ENCODE results near the gene BLOC1S1.
"Not testable (repeated sequence)": the region's sequence is repeated elsewhere in the genome, so short reads cannot be mapped to it uniquely, and the experiment has no call there.

BLOC1S1 gene

GRCh38 chr12:55745361-55746173 lies 29.7 kb downstream of the BLOC1S1 start:
- DNase-seq (ENCODE audit: low read depth in 2 of 2), result no peak

DNA sequence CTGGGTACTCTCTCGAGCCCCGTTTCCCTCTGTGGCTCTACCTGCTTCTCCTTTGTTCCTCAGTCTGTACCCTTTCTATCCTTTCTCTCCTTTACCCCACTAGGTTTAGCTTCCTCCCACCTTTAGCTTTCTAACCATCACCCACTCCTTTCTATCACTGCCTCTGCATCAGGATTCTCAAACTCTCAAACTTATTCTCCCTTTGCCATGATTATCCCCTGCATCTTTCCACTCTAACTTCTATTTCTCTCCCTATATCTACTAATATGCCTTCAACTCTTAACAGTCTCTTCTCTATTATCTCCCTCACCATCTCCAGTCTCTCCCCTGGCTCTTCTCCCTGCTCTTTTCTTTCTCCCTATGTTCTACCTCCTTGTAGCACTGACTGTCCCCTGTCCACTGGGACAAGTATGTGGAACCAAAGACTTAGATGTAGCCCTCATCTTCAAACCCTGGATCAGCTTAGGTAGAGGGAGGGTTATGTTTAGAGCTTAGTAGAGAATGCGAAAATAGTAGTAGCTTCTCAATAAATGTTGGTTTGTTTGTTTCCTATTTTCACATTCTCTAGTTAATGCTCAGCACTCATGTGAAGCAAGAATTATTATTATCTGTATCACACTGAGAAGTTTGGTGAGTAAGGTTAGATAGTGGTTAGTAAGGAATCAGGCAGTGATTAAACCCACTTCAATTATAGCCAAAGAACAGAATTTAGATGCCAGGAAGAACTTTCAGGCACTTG lies 30.5 kb downstream of the BLOC1S1 start:
- no peak for DNase-seq (ENCODE audit: low read depth in 2 of 2)

DNA sequence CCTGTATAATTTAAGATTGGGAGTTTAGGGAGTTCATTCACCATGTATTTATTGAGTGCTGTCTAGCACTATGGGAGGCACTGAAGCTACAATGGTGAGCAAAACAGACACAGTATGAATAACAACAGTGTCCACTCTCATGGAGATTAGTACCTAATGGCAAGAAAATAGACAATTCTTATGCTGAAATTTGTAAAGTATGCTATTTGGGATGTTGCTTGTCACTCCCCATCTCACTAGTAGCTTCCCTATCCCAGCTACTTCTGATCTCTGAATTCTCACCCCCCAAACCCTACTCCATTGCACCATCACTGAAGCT lies 31.0 kb downstream of the BLOC1S1 start:
- no peak for DNase-seq (ENCODE audit: low read depth in 2 of 2)

- no peak for DNase-seq (ENCODE audit: low read depth in 2 of 2)
Observed at GRCh38 chr12:55748230-55748993, 32.6 kb downstream of the BLOC1S1 start.

DNA sequence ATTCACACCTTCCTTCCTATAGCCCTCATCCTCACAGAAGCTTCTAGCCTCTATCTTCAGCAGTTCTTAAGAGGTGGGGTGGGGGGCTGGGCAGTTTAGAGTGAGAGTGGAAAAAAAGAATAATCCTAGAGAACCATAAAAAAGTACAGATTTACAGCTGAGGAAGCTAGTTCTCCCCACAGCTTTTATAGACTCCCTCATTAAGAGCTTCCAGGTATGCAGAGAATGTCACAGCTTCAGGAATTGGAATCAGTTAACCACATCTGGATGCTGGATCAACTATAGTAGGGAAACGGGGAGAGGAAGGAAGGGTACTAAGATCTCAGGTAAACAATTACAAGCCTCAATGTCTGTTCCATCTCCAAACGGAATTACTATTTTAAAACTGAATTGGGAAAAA lies 39.4 kb downstream of the BLOC1S1 start:
- no peak for DNase-seq (ENCODE audit: low read depth in 2 of 2)

GRCh38 chr12:55757701-55758100 lies 41.9 kb downstream of the BLOC1S1 start:
- no peak for DNase-seq (ENCODE audit: low read depth in 2 of 2)

- DNase-seq (ENCODE audit: low read depth in 2 of 2), result not testable (repeated sequence)
Observed at GRCh38 chr12:55758575-55758974, 42.7 kb downstream of the BLOC1S1 start.

DNA sequence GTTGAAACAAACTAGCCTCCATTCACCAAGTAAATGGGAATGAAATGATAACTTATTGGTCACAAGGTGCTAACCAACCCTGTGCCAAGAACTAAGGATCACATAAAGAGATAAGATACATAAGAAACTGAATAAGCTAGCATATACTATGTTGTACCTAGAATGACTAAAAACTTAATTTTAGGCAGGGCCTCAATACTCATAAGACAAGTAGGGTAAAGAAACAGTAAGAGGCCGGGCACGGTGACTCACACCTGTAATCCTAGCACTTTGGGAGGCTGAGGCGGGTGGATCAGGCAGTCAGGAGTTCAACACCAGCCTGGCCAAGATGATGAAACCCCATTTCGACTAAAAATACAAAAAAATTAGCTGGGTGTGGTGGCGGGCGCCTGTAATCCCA lies 44.8 kb downstream of the BLOC1S1 start:
- no peak for DNase-seq (ENCODE audit: low read depth in 2 of 2)

DNA sequence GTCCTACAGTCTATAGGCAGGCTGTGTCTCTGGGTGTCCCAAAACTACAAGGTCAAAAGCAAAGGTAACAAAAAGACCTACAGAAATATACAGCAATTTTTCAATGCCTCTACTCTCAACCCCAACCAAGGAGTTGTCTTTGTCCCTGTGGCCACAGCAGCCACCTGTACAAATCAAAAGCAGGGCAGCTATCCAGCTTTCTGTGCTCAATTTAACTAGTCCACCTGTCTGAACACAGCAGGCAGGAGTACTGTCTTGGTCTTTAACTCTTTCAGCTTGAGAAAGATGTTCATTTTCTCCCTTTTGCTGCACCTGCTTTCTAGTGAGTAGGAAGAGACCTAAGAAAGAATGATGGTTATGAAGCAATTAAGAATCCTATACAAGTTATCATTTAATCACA lies 46.8 kb downstream of the BLOC1S1 start:
- no peak for DNase-seq (ENCODE audit: low read depth in 2 of 2)

DNA sequence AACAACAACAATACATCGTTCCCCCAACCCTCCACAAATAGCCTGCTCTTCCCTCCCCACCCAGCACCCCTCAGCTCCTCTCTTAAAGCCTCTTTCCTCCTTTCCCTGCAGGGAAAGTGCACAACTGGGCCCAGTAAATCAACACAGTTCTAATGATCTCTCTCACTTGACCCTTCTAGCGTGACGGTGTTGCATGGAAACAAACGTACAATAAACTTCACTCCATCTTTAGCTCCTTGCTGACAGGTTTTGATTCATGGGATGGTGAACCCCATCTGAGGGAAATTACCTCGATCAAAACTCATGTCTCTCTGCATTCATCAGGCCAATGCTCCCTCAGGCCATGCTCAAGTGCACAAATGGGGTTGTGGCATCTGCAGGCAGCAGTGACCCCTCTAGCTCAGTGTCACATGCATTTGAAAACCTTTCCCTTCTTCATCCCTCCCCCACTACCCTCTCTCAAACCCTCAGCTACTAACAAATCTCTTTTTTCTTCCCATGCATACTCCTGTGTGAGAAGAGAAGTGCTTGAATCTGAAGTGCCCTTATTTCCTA lies 50.0 kb downstream of the BLOC1S1 start:
- DNase-seq (ENCODE audit: low read depth in 2 of 2), result no peak

- DNase-seq (ENCODE audit: low read depth in 2 of 2), result no peak
Observed at GRCh38 chr12:55767156-55767555, 51.3 kb downstream of the BLOC1S1 start.
